ENCODE results near the gene LTK. TPM values are rescaled to one million over a fixed set of nuclear protein-coding genes. Genes with fewer than 3 reads are reported as not detected.

LTK gene
- total RNA-seq, 3 donors from 2014 or later = 5.5 to 23.3 (median 13.3) TPM

DNA sequence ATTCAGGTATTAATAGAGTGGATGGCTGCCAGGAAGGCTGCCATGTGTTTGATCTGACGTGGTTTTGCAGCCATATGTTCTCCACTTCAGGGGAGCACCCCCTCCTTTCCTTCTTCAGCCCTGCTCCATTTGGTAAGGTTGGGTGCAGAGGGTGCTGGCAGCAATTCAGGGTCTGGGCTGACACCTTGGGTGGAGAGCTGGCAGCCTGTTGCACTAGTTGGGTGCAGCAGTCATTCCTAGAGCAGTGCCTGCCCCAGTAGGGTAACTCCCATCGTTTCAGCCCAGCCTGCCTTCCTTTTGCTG is 46.9 kb upstream of the LTK start:
- Histone ChIP-seq H3K4me3 (no peak overlapping the region), H3K9me3 (no peaks in the 10 kb centered on the region), H3K36me3 (ENCODE audit: low read depth) (no peaks in the 10 kb centered on the region), H3K4me1 (ENCODE audit: low read depth) (peaks cover 10% of the 10 kb centered on the region)
- no peak for TF ChIP-seq CTCF (IDR thresholded peaks at IDR 0.05)
- peak in 1 of 3 donors; percentile 19 for DNase-seq
- ATAC-seq = no peak
- intact Hi-C loops (cut with DNase I, micrococcal nuclease) = no loop called here

- intact Hi-C loops (cut with DNase I, micrococcal nuclease) = loop anchor here in 1 of 2 donors (5.0 kb wide), 1 partner anchor 253 kb away; no protein-coding TSS in a partner anchor
- peaks cover 10% of the 10 kb centered on the region for H3K4me1 ChIP-seq (ENCODE audit: low read depth)
- no peaks in the 10 kb centered on the region for H3K36me3 ChIP-seq (ENCODE audit: low read depth)
- ATAC-seq = peak; percentile 2
- H3K4me3 ChIP-seq = peak overlapping the region; percentile 22
- peak in 1 of 3 donors; percentile 45 for DNase-seq
- H3K9me3 ChIP-seq = no peaks in the 10 kb centered on the region
- no peak for TF ChIP-seq CTCF (IDR thresholded peaks at IDR 0.05)
These were observed 45.7 kb upstream of the LTK start for GRCh38 chr15:41559239-41559782.

DNA sequence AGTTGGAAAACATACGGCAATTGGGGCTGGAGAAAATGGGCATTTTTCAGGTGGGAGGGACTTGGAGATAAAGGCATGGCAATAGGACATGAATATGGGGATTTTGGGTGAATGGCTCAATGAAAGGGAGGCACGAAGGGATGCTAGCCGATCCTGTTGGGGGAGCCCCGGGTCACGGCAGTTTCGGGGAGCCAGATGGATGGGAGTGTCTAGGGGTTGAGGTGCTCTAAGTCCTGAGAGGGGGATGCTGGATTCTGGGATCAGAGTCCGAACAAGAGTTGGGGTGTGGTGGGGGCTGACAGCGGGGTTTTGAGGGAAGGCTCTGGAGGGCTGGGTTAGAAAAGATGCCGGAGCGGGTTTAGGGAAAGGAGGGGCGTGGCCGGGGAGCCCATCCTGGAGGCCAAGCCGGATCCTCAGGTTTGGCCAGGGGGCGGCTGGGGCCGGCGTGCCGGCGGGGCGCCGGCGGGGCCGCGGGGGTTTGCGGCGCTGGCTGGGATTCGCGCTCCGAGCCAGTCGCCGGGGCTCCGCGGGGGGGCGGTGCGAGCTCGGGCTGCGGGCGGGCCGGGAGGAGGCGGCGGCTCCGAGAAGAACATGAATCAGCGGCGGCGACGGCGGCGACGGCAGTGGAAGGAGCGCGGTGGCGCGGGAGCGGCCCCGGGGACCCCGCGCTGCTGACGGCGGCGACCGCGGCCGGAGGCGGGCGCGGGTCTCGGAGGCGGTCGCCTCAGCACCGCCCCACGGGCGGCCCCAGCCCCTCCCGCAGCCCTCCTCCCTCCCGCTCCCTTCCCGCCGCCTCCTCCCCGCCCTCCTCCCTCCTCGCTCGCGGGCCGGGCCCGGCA is 45.0 kb upstream of the LTK start, which contains the start of gene TYRO3:
Gene TYRO3, plus strand, starts transcription at position 813 of the 839 bp plus-strand sequence. CDS start 46 bp downstream, outside the sequence.
- ATAC-seq (peak; percentile 81), DNase-seq (peak; percentile 60 to 77 (median 61))
- peak within 1 kb of the TSS; percentile 22 for H3K4me3 ChIP-seq
- H3K36me3 ChIP-seq (ENCODE audit: low read depth) = no peaks in the 10 kb centered on the region
- peaks cover 10% of the 10 kb centered on the region for H3K4me1 ChIP-seq (ENCODE audit: low read depth)
- intact Hi-C loops (cut with DNase I, micrococcal nuclease) = loop anchor here in 1 of 2 donors (5.0 kb wide), 1 partner anchor 254 kb away; no protein-coding TSS in a partner anchor
- no peak for TF ChIP-seq CTCF (IDR thresholded peaks at IDR 0.05)
- H3K9me3 ChIP-seq = no peaks in the 10 kb centered on the region

- Histone ChIP-seq H3K36me3 (ENCODE audit: low read depth) (no peaks in the 10 kb centered on the region), H3K9me3 (no peaks in the 10 kb centered on the region), H3K4me1 (ENCODE audit: low read depth) (peaks cover 10% of the 10 kb centered on the region), H3K4me3 (no peak overlapping the region)
- TF ChIP-seq CTCF (IDR thresholded peaks at IDR 0.05) = peak; percentile 57
- intact Hi-C loops (cut with DNase I, micrococcal nuclease) = loop anchor here in 1 of 2 donors (5.0 kb wide), 1 partner anchor 254 kb away; no protein-coding TSS in a partner anchor
- ATAC-seq (peak; percentile 71), DNase-seq (peak; percentile 57 to 66 (median 64))
These were observed 44.2 kb upstream of the LTK start for GRCh38 chr15:41557673-41558399.

- H3K9me3 ChIP-seq = no peaks in the 10 kb centered on the region
- ATAC-seq (no peak), DNase-seq (no peak)
- no peak overlapping the region for H3K4me3 ChIP-seq
- no peaks in the 10 kb centered on the region for H3K36me3 ChIP-seq (ENCODE audit: low read depth)
- peaks cover 10% of the 10 kb centered on the region for H3K4me1 ChIP-seq (ENCODE audit: low read depth)
- TF ChIP-seq CTCF (IDR thresholded peaks at IDR 0.05) = no peak
- intact Hi-C loops (cut with DNase I, micrococcal nuclease) = loop anchor here in 1 of 2 donors (5.0 kb wide), 1 partner anchor 256 kb away; no protein-coding TSS in a partner anchor
These were observed 43.0 kb upstream of the LTK start for GRCh38 chr15:41556677-41557076.

All from mucosa of descending colon (tissue), 3 donors.